HG02763 (cell line): ENCODE measurements around the gene DISC1.

Experiments
- ATAC-seq: cut with Tn5 transposase; IDR thresholded peaks from one replicate; pipeline ENCODE4 v1.9.1; 2021; ENCODE audit warnings: mild to moderate bottlenecking, moderate library complexity; ENCODE audit not compliant: unreplicated experiment

DISC1 gene

DNA sequence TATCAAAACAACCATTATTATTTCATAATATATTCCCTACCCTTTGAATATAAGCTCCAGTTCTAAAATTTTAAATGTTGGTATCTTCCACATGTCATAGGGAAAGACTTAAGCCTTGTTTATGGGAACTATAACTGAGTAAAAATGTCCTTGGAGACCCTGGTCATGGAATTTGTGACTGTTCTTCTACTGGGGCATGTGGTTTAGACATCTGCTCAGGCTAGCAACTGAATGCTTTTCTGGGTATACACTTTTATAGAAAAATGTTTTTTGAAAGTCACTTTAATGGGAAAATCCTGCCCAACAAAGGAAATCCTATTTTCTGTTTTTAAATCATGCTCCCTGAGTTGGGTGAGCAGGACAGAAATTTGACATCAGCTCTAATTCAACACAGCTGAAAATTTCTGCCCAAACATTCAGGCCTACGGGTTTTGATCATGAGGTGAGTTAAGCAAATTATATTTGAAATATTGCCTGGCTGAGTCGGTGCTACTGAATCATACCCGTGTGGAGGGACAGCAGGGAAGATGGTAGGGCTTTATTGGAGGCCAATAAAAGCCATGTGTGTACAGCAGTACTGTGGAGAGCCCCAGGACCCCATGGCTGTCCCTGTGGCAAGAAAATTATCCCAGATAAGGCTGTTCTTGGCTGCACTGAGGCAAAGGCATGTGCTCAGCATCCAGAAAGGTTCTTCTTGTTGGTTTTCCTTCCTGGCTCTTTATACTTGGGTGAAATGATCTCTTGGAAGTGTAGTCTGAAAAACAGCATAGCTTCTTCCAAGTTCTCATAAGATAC is 391.8 kb downstream of the DISC1 start:
- ATAC-seq: no peak

DNA sequence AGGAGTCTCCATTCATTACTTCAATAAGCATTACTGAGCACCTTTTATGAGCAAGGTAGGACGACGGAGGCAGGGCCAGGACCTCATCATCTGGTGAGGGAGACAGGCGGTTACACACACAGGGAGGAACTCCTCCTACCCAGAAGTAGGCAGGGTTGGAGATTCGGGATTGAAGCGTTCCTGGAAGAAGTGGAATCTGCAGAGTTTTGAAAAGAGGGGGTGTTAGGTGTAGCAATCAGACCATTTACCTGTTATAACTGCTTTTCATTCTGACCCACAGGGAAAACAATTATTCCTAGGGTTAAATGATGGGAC is 392.4 kb downstream of the DISC1 start:
- ATAC-seq: no peak

DNA sequence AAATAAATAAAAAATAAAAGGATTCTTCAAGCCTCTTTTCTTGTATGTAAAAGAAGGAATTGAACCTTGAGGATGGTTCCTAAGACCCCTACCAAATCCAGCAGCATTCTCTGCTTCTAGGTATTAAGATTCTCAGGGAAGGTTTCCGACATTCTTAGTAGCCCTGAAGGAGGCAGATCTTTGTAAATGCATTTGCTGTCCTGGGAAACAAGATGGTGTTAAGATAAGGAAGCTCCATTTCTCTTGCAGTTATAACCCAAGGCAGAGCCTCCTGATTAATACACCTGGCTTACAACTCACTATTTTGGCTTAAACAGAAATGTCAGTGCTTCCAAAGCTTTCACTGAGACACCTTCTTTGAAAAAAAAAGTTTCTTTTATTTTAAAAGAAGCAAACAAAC is 393.8 kb downstream of the DISC1 start:
- ATAC-seq: no peak

DNA sequence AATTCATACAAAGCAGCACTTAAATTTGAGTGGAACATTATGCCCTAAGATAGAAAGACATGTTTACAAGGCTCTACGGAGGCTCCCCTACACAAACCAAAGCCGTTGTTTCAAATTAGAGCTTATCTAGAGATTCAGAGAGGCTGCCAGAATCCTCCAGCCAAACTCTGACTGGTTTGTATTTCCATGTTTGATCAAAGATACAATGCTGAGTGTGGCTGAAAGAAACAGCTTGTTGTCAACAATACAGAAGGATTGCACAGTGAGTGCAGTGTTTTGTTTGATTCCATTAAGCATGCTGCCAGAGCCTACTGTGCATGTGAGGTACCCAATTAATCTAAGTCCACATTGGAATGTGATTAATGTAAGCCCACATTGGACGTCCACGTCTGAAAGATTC is 402.7 kb downstream of the DISC1 start:
- no peak for ATAC-seq

DNA sequence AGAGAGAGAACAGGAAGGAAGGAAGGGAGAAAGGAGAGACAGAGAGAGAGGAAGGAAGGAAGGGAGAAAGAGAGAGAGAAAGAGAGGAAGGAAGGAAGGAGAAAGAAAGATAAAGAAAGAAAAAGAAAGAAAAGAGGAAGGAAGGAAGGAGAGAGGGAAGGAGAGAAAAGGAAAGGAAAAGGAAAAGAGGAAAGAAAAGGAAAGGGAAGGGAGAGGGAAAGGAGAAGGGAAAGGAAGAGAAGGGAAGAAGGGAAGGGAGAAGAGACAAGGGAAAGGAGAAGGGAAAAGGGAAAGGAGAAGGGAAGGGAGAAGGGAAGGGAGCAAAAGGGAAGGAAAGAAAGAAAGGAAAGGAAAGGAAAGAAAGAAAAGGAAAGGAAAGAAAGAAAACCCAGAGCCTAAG is 404.6 kb downstream of the DISC1 start:
- ATAC-seq: no peak

DNA sequence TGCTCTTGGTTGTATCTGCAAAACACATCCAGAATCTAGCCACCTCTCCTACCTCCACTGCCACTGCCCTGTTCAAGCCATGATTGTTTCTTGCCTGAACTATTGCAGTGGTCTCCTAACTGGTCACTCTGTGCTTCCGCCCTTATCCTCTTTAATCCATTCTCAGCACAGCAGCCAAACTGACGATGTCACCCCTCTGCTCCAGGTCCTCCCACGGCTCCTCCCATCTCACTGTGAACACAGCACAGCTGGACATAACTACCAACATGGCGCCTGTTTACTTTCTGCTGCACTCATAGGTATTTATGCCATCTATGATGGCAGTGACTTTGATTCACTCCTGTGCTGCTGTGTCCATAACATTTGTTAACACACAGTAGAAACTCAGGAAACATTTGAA is 406.7 kb downstream of the DISC1 start:
- no peak for ATAC-seq

DNA sequence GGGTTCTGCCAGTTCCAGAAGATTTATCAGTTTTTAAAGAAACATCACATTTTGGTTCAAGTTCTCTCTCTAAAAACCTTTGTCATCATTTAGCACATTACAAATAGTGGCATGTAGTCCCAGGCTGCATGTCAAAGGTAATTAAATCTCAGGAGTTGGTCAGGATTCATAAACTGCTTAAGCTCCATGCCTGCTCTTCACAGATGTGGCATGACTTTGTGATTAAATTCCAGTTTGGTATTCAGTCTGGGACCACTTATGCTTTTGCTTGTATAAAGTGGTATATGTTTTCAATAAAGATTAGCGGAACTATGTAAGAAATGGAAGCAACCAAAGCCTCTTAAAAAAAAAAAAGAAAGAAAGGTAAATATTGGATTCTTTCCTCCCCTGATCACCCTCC is 408.0 kb downstream of the DISC1 start:
- ATAC-seq: no peak

DNA sequence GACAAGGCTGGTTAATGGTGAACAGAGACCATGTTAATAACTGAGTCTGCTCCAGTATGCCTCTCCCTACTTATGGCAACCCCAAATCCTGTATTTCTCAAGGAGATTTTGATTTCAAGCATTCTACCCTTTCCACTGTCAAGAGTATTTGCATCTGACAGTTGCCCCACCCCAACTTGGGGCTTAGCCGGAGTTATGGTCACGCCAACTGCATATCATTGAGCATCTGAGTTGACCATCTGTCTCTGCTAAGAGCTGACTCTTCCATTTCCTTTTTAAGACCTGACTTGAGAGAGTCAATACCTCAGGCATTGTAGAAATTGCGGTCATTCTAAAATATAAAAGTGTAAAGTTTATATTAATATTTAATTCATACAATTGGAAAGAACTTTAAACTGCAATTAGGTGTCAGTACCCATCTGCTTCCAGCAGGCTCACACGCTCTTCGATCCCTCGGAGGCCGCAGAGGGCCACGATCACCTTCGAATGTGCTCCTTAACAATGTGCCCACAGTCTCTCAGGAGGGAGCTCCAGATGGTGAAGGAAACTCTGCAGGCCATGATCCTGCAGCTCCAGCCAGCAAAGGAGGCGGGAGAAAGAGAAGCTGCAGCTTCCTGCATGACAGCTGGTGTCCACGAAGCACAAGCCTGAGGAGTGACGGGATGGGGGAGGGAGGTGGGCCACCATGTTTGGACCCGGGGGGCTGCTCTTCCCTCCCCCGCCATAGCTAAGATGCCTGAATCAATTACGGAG is 409.8 kb downstream of the DISC1 start:
- ATAC-seq: no peak

DNA sequence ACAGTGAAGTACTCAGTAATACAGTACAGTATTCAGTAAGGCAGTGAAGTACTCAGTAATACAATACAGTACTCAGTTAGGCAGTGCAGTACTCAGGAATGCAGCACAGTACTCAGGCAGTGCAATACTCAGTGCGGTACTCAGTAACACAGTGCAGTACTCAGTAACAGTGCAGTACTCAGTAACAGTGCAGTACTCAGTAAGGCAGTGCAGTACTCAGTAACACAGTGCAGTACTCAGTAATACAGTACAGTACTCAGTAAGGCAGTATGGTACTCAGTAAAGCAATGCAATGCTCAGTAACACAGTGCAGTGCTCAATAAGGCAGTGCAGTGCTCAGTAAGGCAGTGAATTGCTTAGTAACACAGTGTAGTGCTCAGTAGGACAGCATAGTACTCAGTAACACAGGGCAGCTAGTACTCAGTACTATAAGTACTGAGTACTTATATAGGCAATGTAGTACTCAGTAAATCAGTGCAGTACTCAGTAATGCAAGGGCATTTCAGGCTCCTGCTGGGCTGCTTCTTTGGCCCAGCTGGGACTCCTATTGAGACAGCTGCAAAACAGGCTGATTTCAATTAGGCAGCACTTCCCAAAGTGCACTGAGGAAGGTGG is 411.3 kb downstream of the DISC1 start:
- no peak for ATAC-seq

DNA sequence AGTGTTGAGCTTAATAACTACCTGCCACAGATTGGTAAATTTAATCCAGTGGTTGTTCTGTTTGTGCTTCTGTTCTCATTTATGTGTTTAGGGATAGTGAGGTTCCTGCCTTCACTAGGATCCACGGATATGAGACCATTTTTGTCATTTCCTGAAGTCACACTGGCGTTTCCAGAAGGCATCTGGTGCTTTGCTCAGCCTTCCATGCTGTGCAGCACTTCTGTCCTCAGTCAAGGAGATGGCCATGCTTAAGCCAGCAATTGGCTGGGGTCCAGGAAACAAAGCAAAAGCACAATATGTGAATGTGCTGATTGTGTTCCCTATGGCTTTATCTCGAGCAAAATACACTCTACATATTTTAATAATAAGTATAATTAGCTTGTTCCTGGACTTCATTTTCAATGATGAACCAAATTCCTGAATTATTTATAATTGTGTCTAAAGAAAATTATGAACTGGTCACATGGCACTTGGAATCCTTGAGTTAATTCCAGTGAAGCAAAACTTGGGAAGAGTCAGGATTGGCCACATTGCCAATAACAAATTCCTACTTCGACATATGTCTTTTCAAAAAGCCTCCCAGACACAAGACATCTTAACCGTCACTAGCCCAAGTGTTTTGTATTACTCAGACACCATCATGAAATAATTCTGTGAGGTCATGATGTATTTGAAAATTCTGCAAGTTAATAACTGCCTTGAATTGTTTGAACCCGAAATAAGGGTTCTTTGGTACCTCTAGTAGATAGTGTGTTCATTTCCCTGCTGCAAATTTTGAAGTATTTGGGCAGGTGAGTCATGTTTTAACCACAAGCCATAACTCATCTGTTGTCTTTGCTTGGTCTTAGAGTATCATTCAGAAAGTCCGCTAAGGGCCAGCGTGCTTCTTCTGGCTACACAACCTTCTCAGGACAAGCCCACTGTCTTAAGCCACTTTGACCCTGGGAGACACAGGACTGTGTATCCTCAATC is 412.4 kb downstream of the DISC1 start:
- ATAC-seq: no peak

DNA sequence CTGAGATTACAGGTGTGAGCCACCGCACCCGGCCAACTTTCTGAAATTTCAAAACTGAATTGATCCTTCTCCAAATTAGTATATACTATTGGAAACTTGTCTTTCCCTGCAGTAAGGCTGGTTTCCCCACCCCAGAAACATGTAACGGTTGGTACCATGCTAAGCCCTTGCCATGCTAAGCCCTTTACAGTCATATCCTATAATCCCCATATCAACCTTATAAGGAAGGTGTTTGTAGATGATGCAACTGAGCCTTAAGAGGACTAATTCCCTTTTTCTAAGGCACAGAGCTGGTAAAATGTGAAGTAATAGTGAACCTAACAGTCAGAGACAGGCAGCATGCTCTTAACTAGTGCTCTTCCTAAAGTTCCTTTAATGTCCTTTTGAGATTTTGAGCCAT is 413.7 kb downstream of the DISC1 start:
- ATAC-seq: no peak

DNA sequence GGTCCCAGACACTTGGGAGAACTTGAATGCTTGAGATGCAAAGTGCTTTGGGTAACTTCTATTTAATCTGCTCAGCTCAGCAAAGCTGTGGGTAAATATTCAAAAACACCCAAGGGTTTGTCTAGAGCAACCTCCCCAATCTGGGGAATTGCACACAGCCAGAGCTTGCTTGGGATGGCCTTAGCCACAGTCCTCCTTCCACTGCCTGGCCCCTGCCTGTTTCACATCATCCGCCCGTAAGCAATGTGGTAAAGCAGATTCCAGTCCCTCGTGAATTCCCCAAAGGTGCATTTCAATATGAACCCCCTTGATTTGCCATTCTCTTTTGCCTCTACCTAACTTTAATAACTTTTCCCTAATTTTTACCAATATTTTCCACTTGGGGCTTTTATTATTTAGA is 418.1 kb downstream of the DISC1 start:
- ATAC-seq: no peak

DNA sequence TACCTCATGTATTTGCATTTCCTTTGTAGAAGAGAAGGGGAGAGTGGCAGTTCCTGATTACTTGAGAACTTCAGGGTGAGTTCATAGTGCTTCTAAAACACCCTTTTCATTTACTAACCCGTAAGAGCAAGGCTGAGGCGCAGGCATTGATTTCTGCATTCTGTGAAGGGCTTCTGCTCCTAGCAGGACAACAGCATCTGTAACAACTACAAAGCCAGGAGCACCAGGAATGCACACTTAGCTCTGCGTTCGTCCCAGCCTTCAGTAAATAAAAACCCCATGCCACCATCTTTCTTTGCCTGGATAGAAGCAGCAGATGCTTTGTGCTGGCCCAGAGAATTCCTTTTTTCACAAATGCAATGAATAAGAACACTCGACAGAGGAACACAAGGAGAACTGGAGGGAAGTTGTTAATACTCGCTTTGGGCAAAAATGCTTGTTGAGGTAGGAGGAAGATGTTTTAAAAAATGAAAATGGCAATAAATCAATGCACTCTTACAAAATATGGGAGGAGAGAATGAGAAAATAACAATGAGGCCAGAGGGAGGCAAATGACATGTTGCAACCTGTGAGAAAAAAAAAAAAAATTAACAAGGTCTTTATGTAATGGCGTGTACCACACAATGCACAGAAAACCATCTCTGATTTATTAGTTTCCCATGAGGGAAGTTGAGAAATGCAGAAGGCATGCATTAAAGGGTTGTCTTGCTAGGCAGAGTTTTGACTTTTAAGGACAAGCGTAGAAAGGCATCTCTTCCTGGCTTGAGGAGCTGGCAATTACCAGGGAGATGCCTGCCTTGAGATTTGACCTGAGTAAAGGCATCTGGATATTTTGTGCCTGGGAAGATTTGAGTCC is 418.8 kb downstream of the DISC1 start:
- ATAC-seq: no peak

DNA sequence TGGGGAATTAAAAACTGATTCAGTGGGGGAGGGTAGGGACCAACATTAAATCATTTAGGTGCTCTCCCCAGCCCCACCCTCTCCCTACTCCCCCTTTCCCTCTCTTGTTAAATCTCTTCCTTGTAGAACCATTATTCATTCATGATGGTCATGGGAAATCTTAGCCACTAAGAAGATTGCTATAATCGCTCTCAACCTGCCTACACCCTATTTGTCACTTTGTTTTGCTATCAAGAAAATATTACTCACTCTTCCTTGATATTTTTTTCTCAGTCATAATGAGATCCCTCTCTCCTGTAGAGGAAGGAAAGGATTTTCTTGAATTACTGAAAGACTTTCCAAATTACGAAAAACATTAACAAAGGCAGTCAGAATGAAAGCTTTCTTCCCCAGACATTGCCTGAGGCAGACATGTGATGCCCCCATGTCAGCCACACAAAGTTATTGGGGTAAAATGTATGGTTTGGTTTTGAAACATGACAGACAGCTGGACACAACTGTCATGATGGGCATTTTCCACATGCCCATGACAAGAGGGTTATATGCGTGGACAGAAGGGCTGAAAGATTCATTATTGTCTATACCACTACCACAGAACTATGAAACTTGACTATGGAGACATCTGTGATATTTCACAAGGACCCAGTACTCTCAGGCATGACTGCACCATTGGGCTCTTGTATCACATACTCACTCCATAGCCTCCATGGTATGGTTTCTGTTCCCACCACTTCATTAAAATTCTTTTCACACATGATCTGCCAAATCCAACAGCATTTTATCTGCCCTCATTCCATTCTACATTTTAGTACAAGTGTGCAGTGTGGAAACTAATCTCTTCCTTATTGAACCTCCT is 420.1 kb downstream of the DISC1 start:
- no peak for ATAC-seq

DNA sequence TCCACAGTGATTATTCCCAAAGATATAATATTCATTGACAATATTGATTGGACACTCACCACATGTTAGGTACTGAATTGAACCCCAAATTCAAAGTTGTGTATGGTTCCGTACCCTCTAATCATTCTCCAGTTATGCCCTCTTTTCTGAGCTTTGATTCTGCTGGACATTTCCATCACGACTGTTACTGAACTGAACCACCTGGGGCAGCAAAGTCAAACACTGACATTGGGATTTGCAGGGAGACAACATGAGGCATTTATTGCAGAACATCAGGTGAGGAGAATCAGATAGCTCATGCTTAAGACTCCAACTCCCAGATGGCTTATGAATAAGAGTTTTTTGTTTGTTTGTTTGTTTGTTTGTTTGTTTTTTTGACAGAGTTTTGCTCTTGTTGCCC is 420.9 kb downstream of the DISC1 start:
- ATAC-seq: no peak

DNA sequence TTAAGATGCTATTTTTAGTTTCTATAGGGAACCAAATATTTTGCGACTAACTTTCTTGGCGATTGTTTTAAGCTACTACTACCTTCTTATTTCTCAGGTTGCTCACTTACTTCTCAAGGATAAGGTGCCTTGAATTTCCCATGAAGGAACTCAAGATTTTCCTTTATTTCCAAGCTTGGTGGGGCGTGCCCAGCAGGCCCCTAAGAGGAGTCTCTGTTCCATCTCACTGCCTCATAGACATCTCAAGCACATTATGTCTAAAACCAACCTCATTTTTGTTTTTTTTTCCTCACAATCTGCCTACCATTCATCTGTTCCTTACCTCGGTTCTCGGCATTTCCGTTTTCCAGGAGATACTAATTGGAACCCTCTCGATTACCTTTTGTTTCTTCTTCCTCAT is 421.9 kb downstream of the DISC1 start:
- no peak for ATAC-seq

DNA sequence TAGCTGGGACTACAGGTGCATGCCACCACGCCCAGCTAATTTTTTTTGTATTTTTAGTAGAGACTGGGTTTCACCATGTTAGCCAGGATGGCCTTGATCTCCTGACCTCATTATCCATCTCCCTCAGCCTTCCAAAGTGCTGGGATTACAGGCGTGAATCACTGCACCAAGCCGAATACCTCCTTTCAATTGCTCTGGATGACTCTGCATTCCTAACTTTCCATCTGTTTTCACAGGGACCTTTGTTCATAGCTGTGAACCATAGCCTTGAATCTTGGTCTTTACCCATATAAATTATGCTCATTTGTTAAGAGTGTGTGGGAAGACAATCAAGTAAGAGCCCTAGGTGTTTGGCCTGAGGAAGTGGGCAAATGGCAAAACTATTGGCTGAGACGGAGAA is 422.7 kb downstream of the DISC1 start:
- no peak for ATAC-seq

DNA sequence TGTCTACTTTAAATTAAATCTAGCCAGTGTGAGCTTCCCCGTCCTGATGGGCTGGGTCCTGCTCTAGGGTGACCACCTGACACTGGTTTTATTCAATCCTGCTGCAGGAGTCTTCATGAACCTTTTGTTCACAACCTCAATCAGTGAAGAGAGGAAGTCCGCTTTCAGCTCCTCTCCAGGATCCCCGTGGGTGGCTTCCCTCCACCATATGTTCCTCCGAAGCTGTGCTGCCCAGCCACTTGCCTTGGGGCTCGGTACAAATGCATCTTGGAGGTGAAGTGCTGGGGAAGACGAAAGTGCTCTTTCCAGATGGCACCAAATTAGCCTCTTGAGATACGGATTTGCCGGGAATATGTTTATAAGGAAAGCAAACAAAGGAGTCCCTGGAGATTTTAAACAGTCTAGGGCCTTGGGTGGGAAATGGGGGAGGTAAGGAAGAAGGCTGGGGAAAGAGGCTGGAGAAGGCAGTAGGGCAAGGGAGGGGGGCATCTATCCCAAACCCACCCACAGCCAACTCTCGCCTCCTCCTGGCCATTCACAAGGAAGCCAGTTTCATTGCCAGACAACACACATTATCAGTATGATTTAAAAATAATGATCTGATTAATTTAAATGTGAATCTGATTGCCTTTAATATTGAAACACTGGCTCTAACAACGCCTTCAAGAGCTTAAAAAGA is 430.8 kb downstream of the DISC1 start:
- no peak for ATAC-seq

DNA sequence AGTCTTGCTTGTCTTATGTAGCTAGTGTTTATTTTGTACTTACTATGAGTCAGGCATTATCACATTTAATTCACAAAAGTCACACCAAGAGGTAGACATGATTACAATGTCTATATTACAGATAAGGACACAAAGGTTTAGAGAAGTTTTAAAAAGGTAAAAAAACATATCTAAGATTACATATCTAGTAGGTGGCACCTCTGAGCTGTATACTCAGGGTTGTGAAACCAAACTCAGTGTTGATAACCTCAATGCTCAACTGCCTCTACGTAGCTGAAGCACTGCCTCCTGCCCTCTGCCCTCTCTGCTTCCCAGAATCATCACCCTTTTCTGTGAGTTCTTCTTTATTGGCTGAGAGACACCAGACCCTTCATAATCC is 431.3 kb downstream of the DISC1 start:
- no peak for ATAC-seq
